Measurements from ENCODE around the gene APBA2.
"Not testable (repeated sequence)": the region's sequence is repeated elsewhere in the genome, so short reads cannot be mapped to it uniquely, and the experiment has no call there.

Gene APBA2

DNA sequence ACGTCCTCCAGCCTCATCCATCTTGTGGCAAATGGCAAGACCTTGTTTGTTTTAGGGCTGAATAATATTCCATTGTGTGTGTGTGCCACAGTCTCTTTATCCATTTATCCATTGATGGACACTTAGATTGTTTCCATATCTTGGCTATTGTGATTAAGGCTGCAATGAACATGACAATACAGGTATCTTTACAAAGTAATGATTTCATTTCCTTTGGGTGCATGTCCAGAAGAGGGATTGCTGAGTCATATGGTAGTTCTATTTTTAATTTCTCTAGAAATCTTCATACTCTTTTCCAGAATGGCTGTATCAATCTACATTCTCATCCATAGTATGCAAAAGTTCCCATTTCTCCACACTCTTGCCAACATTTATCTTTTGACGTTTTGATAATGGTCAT is 31.2 kb upstream of the APBA2 start:
- not testable (repeated sequence) for H3K4me1 ChIP-seq (ENCODE audit: control insufficient read depth, insufficient read depth, low read length); H3K27me3 ChIP-seq (ENCODE audit: control insufficient read depth, insufficient read depth, low read length); H3K27ac ChIP-seq (ENCODE audit: low read depth, low read length); H3K4me3 ChIP-seq (ENCODE audit: low read depth, low read length); H3K36me3 ChIP-seq (ENCODE audit: control insufficient read depth, insufficient read depth, low read length); H3K9me3 ChIP-seq (ENCODE audit: control insufficient read depth, insufficient read depth, low read depth, low read length); H3K9ac ChIP-seq (ENCODE audit: low read length)

DNA sequence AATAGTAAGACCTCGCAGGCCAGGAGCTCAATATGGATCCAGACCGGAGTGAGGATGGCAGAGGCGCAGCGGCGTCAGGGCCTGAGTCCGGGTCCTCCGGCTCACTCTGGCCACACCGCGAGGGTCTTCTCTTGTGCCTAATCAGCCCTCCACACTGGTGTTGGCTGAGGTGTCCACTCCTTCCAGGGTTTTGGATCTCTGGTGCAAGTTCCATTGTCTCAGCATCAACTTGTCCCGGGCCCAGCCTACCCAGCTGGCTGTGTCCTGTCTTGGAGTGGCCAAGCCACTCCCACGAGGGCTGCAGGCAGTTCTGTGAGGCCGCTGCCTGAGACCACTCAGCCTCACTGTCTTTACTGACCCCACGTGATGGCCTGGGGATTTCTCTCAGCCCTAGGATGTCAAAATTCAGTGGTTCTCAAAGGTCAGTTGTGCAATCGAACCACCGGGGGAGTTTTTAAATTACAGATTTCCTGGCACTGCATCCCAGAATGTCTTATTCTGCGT is 24.7 kb upstream of the APBA2 start:
- Histone ChIP-seq H3K9me3 (ENCODE audit: control insufficient read depth, insufficient read depth, low read depth, low read length) (no peaks in the 10 kb centered on the region), H3K27ac (ENCODE audit: low read depth, low read length) (no peak overlapping the region), H3K4me3 (ENCODE audit: low read depth, low read length) (no peak overlapping the region), H3K4me1 (ENCODE audit: control insufficient read depth, insufficient read depth, low read length) (no peaks in the 10 kb centered on the region), H3K27me3 (ENCODE audit: control insufficient read depth, insufficient read depth, low read length) (no peaks in the 10 kb centered on the region), H3K36me3 (ENCODE audit: control insufficient read depth, insufficient read depth, low read length) (no peaks in the 10 kb centered on the region), H3K9ac (ENCODE audit: low read length) (no peak overlapping the region)

- not testable (repeated sequence) for H3K9ac ChIP-seq (ENCODE audit: low read length); H3K9me3 ChIP-seq (ENCODE audit: control insufficient read depth, insufficient read depth, low read depth, low read length); H3K27me3 ChIP-seq (ENCODE audit: control insufficient read depth, insufficient read depth, low read length); H3K36me3 ChIP-seq (ENCODE audit: control insufficient read depth, insufficient read depth, low read length); H3K27ac ChIP-seq (ENCODE audit: low read depth, low read length); H3K4me1 ChIP-seq (ENCODE audit: control insufficient read depth, insufficient read depth, low read length); H3K4me3 ChIP-seq (ENCODE audit: low read depth, low read length)
Observed at GRCh38 chr15:28861589-28862293, 24.0 kb upstream of the APBA2 start.

DNA sequence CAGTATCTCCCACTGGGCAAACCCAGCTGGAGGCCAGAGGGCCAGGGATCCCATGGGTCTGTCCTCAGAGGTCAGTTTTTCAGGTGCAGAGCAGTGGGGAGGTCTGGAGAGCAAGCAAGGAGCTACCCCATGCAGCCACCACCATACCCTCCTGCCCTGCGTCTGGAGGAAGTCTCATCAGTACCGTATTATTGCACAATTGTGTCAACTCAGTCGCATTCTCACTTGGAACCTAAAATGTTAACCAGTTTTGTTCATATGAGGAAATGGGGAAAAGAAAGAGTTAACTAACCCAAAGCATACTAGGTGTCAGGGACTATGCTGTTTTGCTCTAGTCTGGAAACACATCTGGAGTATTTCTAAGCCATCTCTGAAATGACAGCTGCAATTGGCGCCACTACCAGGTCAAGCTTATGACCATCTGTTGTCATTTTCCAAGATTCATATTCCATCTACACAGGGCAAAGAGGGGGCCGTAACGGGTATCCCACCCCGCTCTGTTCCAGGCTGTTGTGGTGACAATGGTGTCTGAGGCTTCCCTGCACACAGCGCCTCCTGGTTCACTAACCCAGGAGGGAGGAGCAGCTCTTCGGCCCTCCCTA is 16.9 kb upstream of the APBA2 start:
- no peak overlapping the region for H3K9ac ChIP-seq (ENCODE audit: low read length)

GRCh38 chr15:28871168-28871567 is 14.6 kb upstream of the APBA2 start:
- Histone ChIP-seq H3K27me3 (ENCODE audit: control insufficient read depth, insufficient read depth, low read length) (no peaks in the 10 kb centered on the region), H3K4me1 (ENCODE audit: control insufficient read depth, insufficient read depth, low read length) (peaks cover 9% of the 10 kb centered on the region), H3K36me3 (ENCODE audit: control insufficient read depth, insufficient read depth, low read length) (no peaks in the 10 kb centered on the region), H3K27ac (ENCODE audit: low read depth, low read length) (no peak overlapping the region), H3K4me3 (ENCODE audit: low read depth, low read length) (no peak overlapping the region), H3K9ac (ENCODE audit: low read length) (no peak overlapping the region), H3K9me3 (ENCODE audit: control insufficient read depth, insufficient read depth, low read depth, low read length) (peaks cover 6% of the 10 kb centered on the region)

More for the DNA sequence above, 16.9 kb upstream of the APBA2 start:
- peaks cover 6% of the 10 kb centered on the region for H3K9me3 ChIP-seq (ENCODE audit: control insufficient read depth, insufficient read depth, low read depth, low read length)
- no peak overlapping the region for H3K4me3 ChIP-seq (ENCODE audit: low read depth, low read length)
- no peaks in the 10 kb centered on the region for H3K27me3 ChIP-seq (ENCODE audit: control insufficient read depth, insufficient read depth, low read length)
- H3K27ac ChIP-seq (ENCODE audit: low read depth, low read length): no peak overlapping the region
- H3K4me1 ChIP-seq (ENCODE audit: control insufficient read depth, insufficient read depth, low read length): no peaks in the 10 kb centered on the region
- no peaks in the 10 kb centered on the region for H3K36me3 ChIP-seq (ENCODE audit: control insufficient read depth, insufficient read depth, low read length)

DNA sequence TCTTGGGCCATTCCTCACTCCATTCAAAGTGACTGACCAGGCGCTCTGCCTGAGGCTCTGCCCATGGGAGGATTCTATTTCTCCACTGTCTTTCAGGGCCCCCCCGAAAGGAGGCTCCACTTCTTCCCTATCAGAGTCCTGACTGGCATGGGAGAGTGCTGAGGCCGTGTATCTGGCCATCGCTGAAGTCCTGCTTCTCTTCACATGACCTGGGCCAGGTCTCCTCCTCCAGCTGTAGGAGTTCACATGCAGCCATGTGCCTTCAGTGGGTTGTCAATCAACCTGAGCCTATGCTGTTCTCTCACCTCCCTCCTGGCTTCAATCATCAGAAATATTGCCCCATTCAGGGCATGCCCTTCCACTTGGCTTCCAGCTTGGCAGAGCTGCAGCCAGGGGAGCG is 12.8 kb upstream of the APBA2 start:
- Histone ChIP-seq H3K27ac (ENCODE audit: low read depth, low read length) (no peak overlapping the region), H3K9me3 (ENCODE audit: control insufficient read depth, insufficient read depth, low read depth, low read length) (peaks cover 6% of the 10 kb centered on the region), H3K9ac (ENCODE audit: low read length) (no peak overlapping the region), H3K36me3 (ENCODE audit: control insufficient read depth, insufficient read depth, low read length) (no peaks in the 10 kb centered on the region), H3K4me3 (ENCODE audit: low read depth, low read length) (no peak overlapping the region), H3K4me1 (ENCODE audit: control insufficient read depth, insufficient read depth, low read length) (peaks cover 17% of the 10 kb centered on the region), H3K27me3 (ENCODE audit: control insufficient read depth, insufficient read depth, low read length) (no peaks in the 10 kb centered on the region)

DNA sequence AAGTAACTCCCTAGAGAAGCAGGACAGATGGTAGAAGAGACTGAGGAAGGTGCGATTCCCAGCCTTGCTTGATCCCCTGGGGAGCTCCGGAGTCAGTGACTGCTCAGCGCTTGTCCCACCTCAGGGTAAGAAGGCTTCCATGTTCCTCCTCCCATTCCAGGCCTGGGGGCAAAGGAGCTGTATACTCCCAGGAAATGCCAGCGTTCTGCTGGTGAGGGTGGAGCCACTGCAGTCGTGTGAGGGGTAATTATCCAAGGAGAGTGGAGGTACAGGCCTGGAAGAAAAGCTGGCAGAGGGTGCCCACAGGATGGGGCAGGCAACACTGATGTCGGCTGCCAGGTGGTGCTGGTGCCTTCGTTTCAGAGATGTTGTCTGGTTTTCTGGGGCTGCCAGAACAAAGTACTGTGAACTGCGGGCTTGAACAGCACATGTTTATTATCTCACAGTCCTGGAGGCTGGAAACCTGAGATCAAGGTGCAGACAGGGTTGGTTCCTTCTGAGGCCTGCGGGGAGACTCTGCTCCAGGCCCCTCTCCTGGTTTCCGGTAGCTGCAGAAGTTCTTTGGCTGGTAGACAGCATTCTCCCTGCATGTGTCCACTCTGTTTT is 12.1 kb upstream of the APBA2 start:
- H3K27ac ChIP-seq (ENCODE audit: low read depth, low read length): no peak overlapping the region
- peaks cover 6% of the 10 kb centered on the region for H3K9me3 ChIP-seq (ENCODE audit: control insufficient read depth, insufficient read depth, low read depth, low read length)
- H3K27me3 ChIP-seq (ENCODE audit: control insufficient read depth, insufficient read depth, low read length): no peaks in the 10 kb centered on the region
- no peak overlapping the region for H3K4me3 ChIP-seq (ENCODE audit: low read depth, low read length)
- peaks cover 17% of the 10 kb centered on the region for H3K4me1 ChIP-seq (ENCODE audit: control insufficient read depth, insufficient read depth, low read length)
- no peaks in the 10 kb centered on the region for H3K36me3 ChIP-seq (ENCODE audit: control insufficient read depth, insufficient read depth, low read length)
- H3K9ac ChIP-seq (ENCODE audit: low read length): no peak overlapping the region

- no peak overlapping the region for H3K9ac ChIP-seq (ENCODE audit: low read length)
- no peak overlapping the region for H3K4me3 ChIP-seq (ENCODE audit: low read depth, low read length)
- peaks cover 6% of the 10 kb centered on the region for H3K9me3 ChIP-seq (ENCODE audit: control insufficient read depth, insufficient read depth, low read depth, low read length)
- no peaks in the 10 kb centered on the region for H3K36me3 ChIP-seq (ENCODE audit: control insufficient read depth, insufficient read depth, low read length)
- H3K27me3 ChIP-seq (ENCODE audit: control insufficient read depth, insufficient read depth, low read length): no peaks in the 10 kb centered on the region
- peaks cover 17% of the 10 kb centered on the region for H3K4me1 ChIP-seq (ENCODE audit: control insufficient read depth, insufficient read depth, low read length)
- H3K27ac ChIP-seq (ENCODE audit: low read depth, low read length): no peak overlapping the region
Observed at GRCh38 chr15:28875461-28876000, 10.2 kb upstream of the APBA2 start.

- H3K9me3 ChIP-seq (ENCODE audit: control insufficient read depth, insufficient read depth, low read depth, low read length): peaks cover 6% of the 10 kb centered on the region
- no peak overlapping the region for H3K27ac ChIP-seq (ENCODE audit: low read depth, low read length)
- no peaks in the 10 kb centered on the region for H3K36me3 ChIP-seq (ENCODE audit: control insufficient read depth, insufficient read depth, low read length)
- H3K9ac ChIP-seq (ENCODE audit: low read length): no peak overlapping the region
- peaks cover 17% of the 10 kb centered on the region for H3K4me1 ChIP-seq (ENCODE audit: control insufficient read depth, insufficient read depth, low read length)
- H3K4me3 ChIP-seq (ENCODE audit: low read depth, low read length): no peak overlapping the region; the same call in 1 of the 2 replicates
- H3K27me3 ChIP-seq (ENCODE audit: control insufficient read depth, insufficient read depth, low read length): no peaks in the 10 kb centered on the region
Observed at GRCh38 chr15:28876131-28876844, 9.5 kb upstream of the APBA2 start.

- H3K4me1 ChIP-seq (ENCODE audit: control insufficient read depth, insufficient read depth, low read length): peaks cover 17% of the 10 kb centered on the region
- H3K4me3 ChIP-seq (ENCODE audit: low read depth, low read length): no peak overlapping the region
- H3K27me3 ChIP-seq (ENCODE audit: control insufficient read depth, insufficient read depth, low read length): no peaks in the 10 kb centered on the region
- H3K27ac ChIP-seq (ENCODE audit: low read depth, low read length): no peak overlapping the region
- no peaks in the 10 kb centered on the region for H3K36me3 ChIP-seq (ENCODE audit: control insufficient read depth, insufficient read depth, low read length)
- no peak overlapping the region for H3K9ac ChIP-seq (ENCODE audit: low read length)
- H3K9me3 ChIP-seq (ENCODE audit: control insufficient read depth, insufficient read depth, low read depth, low read length): peaks cover 6% of the 10 kb centered on the region
Observed at GRCh38 chr15:28876845-28877185, 9.0 kb upstream of the APBA2 start.

GRCh38 chr15:28878209-28878608 is 7.6 kb upstream of the APBA2 start:
- H3K27me3 ChIP-seq (ENCODE audit: control insufficient read depth, insufficient read depth, low read length): no peaks in the 10 kb centered on the region
- no peaks in the 10 kb centered on the region for H3K9me3 ChIP-seq (ENCODE audit: control insufficient read depth, insufficient read depth, low read depth, low read length)
- no peak overlapping the region for H3K4me3 ChIP-seq (ENCODE audit: low read depth, low read length)
- H3K36me3 ChIP-seq (ENCODE audit: control insufficient read depth, insufficient read depth, low read length): no peaks in the 10 kb centered on the region
- no peak overlapping the region for H3K27ac ChIP-seq (ENCODE audit: low read depth, low read length)
- H3K9ac ChIP-seq (ENCODE audit: low read length): no peak overlapping the region
- peaks cover 17% of the 10 kb centered on the region for H3K4me1 ChIP-seq (ENCODE audit: control insufficient read depth, insufficient read depth, low read length)
